PC-9 (cell line): Measurements from ENCODE around the gene SPTAN1. TPM values are rescaled to one million over a fixed set of nuclear protein-coding genes. Genes with fewer than 3 reads are reported as not detected.

Experiments
- BruUV-seq: library from RNA; stranded (reverse); fragments of 400-500 nt; replicated peaks from 2 replicates; lab custom pipeline; 2021; lab: Mats Ljungman, UMichigan
- CTCF ChIA-PET: fragments of 300-600 bp; sonication (Branson Sonifier 250); formaldehyde crosslinking; loops from one replicate; lab custom pipeline; 2022; ENCODE audit warnings: antibody characterized with exemption; lab: Charles Lee
- POLR2A ChIA-PET: fragments of 300-600 bp; sonication (Branson Sonifier 250); formaldehyde crosslinking; loops from one replicate; lab custom pipeline; 2022; ENCODE audit warnings: antibody characterized with exemption; ENCODE audit not compliant: unreplicated experiment; lab: Charles Lee
- DNase-seq, 2 experiments: peaks; one replicate each; pipeline versions ENCODE4 v3.0.0 to v3.0.0-alpha.2; 2015 to 2022; ENCODE audit warnings: mixed read lengths in 1 of 2
- H2AFZ ChIP-seq: fragments of 200-600 bp; sonication (generic); 2 replicates; pipeline ENCODE4 v1.8.1; 2017; ENCODE audit warnings: antibody characterized with exemption
- H3F3A ChIP-seq: fragments of 200-600 bp; sonication (generic); 2 replicates; pipeline ENCODE4 v1.8.1; 2017; ENCODE audit warnings: antibody characterized with exemption, mild to moderate bottlenecking, low read depth; ENCODE audit not compliant: insufficient read depth
- H3K27ac ChIP-seq: fragments of 200-600 bp; sonication (generic); 2 replicates; pipeline ENCODE4 v1.6.1; 2016; ENCODE audit warnings: mixed run types
- H3K27me3 ChIP-seq: fragments of 200-600 bp; sonication (generic); 2 replicates; pipeline ENCODE4 v1.6.1; 2016; ENCODE audit warnings: low read depth, mixed run types; ENCODE audit not compliant: insufficient read depth
- H3K36me3 ChIP-seq: fragments of 200-600 bp; sonication (generic); 2 replicates; pipeline ENCODE4 v1.6.1; 2016; ENCODE audit warnings: low read depth, mixed run types
- H3K4me1 ChIP-seq: fragments of 200-600 bp; sonication (generic); replicated peaks from 2 replicates; pipeline ENCODE4 v1.6.1; 2016; ENCODE audit warnings: mixed run types; ENCODE audit not compliant: insufficient read depth
- H3K4me2 ChIP-seq: fragments of 200-600 bp; sonication (generic); 2 replicates; pipeline ENCODE4 v1.6.1; 2017; ENCODE audit warnings: mixed run types
- H3K4me3 ChIP-seq: fragments of 200-600 bp; sonication (generic); 2 replicates; pipeline ENCODE4 v1.6.1; 2016; ENCODE audit warnings: mixed run types
- H3K79me2 ChIP-seq: fragments of 200-600 bp; sonication (generic); 2 replicates; pipeline ENCODE4 v1.6.1; 2017; ENCODE audit warnings: low read depth, mixed run types
- H3K9me2 ChIP-seq: fragments of 200-600 bp; sonication (generic); 2 replicates; pipeline ENCODE4 v1.8.1; 2017; ENCODE audit warnings: mild to moderate bottlenecking; ENCODE audit not compliant: insufficient read depth
- H3K9me3 ChIP-seq: fragments of 200-600 bp; sonication (generic); 2 replicates; pipeline ENCODE4 v1.8.1; 2016; ENCODE audit warnings: low read depth; ENCODE audit not compliant: insufficient read depth
- H4K20me1 ChIP-seq: fragments of 200-600 bp; sonication (generic); 2 replicates; pipeline ENCODE4 v1.8.1; 2017; ENCODE audit not compliant: insufficient read depth
- CTCF ChIP-seq: fragments of 200-600 bp; sonication (generic); conservative IDR thresholded peaks from 2 replicates; pipeline ENCODE4 v1.6.1; 2017; ENCODE audit warnings: mixed run types, antibody characterized with exemption, mild to moderate bottlenecking, moderate library complexity
- EZH2 ChIP-seq: fragments of 200-600 bp; sonication (generic); IDR thresholded peaks from 2 replicates; pipeline ENCODE4 v1.8.0; 2017; ENCODE audit warnings: antibody characterized with exemption, low read depth
- intact Hi-C: fragments of 100-400 bp; cut with micrococcal nuclease; formaldehyde crosslinking; loops from one replicate; pipeline ENCODE4 v1.10.0; 2022; ENCODE audit not compliant: unreplicated experiment
- total RNA-seq: library from RNA; stranded (reverse); gene quantifications from 2 replicates; pipeline ENCODE4 v1.2.3, GENCODE V29; 2021

SPTAN1 gene
- total RNA-seq, 1 experiment from 2014 or later, result 214 TPM

GRCh38 chr9:128587453-128587852 is 35.1 kb downstream of the SPTAN1 start:
- POLR2A ChIA-PET, result interaction anchor here (0.7 kb wide), 1 partner anchor 76 kb away, joined by 5 read pairs; no protein-coding TSS in a partner anchor
- no peaks in the 10 kb centered on the region for H4K20me1 ChIP-seq
- no peak overlapping the region for H3K27ac ChIP-seq
- CTCF ChIA-PET, result no interaction called here
- H2AFZ ChIP-seq, result no peak overlapping the region
- no peak for DNase-seq
- H3K79me2 ChIP-seq, result no peaks in the 10 kb centered on the region
- H3K27me3 ChIP-seq, result no peaks in the 10 kb centered on the region
- no peaks in the 10 kb centered on the region for H3K4me1 ChIP-seq
- no peak overlapping the region for H3K4me2 ChIP-seq
- H3K9me2 ChIP-seq, result no peaks in the 10 kb centered on the region
- H3F3A ChIP-seq, result no peaks in the 10 kb centered on the region
- H3K9me3 ChIP-seq, result no peaks in the 10 kb centered on the region
- H3K4me3 ChIP-seq, result no peak overlapping the region
- H3K36me3 ChIP-seq, result peaks cover 7% of the 10 kb centered on the region
- no TSS peak for BruUV-seq
- no peak for TF ChIP-seq EZH2
- TF ChIP-seq CTCF, result no peak
- intact Hi-C loops, result no loop called here

GRCh38 chr9:128588581-128589233 is 36.3 kb downstream of the SPTAN1 start:
- Histone ChIP-seq H4K20me1 (no peaks in the 10 kb centered on the region), H3K27me3 (no peaks in the 10 kb centered on the region), H3K9me3 (no peaks in the 10 kb centered on the region), H3F3A (no peaks in the 10 kb centered on the region), H3K9me2 (no peaks in the 10 kb centered on the region), H3K36me3 (no peaks in the 10 kb centered on the region), H3K27ac (no peak overlapping the region), H3K79me2 (no peaks in the 10 kb centered on the region), H3K4me3 (no peak overlapping the region), H3K4me1 (no peaks in the 10 kb centered on the region), H2AFZ (no peak overlapping the region), H3K4me2 (no peak overlapping the region)
- TF ChIP-seq CTCF (no peak), EZH2 (no peak)
- no peak for DNase-seq
- BruUV-seq, result no TSS peak
- ChIA-PET POLR2A (no interaction called here), CTCF (interaction anchor here (0.6 kb wide), 1 partner anchor 170 kb away, joined by 3 read pairs; no protein-coding TSS in a partner anchor)
- intact Hi-C loops, result no loop called here

DNA sequence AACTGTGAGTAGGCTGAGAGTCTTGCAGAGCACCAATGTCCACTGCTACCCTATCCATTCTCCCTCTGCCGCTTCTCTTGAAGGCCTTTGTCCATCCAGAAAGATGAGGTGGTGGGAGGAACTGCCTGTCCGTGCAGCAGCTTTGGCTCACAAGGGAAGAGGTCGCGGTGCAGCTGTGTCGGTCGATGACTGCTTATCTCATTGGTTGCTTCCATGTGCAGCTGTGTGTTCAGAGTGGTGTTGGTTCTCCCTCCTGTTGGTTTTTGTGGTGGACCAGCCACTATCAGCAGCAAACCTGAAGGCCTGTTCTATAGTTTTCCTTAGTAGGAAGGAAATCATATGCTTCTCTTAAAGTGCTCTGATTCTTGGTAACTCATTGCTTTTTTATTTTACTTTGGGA is 40.7 kb downstream of the SPTAN1 start:
- no peak overlapping the region for H3K27ac ChIP-seq
- ChIA-PET CTCF (no interaction called here), POLR2A (no interaction called here)
- H3K9me3 ChIP-seq, result no peaks in the 10 kb centered on the region
- no peaks in the 10 kb centered on the region for H4K20me1 ChIP-seq
- H3K4me3 ChIP-seq, result no peak overlapping the region
- no peaks in the 10 kb centered on the region for H3K9me2 ChIP-seq
- no peaks in the 10 kb centered on the region; the same call in 1 of the 2 replicates for H3F3A ChIP-seq
- DNase-seq, result no peak
- no peak overlapping the region for H2AFZ ChIP-seq
- H3K4me2 ChIP-seq, result no peak overlapping the region
- BruUV-seq, result no TSS peak
- H3K4me1 ChIP-seq, result no peaks in the 10 kb centered on the region
- no peaks in the 10 kb centered on the region; the same call in 1 of the 2 replicates for H3K79me2 ChIP-seq
- intact Hi-C loops, result no loop called here
- no peaks in the 10 kb centered on the region for H3K27me3 ChIP-seq
- no peaks in the 10 kb centered on the region for H3K36me3 ChIP-seq
- no peak for TF ChIP-seq CTCF
- TF ChIP-seq EZH2, result no peak
